KG1 (cell line): Measurements from ENCODE around the gene IL26.
"Not testable (repeated sequence)": the region's sequence is repeated elsewhere in the genome, so short reads cannot be mapped to it uniquely, and the experiment has no call there.

Source experiments
- DNase-seq: peaks from one replicate; lab custom pipeline; 2025; lab: John Stamatoyannopoulos, UW

Gene IL26

DNA sequence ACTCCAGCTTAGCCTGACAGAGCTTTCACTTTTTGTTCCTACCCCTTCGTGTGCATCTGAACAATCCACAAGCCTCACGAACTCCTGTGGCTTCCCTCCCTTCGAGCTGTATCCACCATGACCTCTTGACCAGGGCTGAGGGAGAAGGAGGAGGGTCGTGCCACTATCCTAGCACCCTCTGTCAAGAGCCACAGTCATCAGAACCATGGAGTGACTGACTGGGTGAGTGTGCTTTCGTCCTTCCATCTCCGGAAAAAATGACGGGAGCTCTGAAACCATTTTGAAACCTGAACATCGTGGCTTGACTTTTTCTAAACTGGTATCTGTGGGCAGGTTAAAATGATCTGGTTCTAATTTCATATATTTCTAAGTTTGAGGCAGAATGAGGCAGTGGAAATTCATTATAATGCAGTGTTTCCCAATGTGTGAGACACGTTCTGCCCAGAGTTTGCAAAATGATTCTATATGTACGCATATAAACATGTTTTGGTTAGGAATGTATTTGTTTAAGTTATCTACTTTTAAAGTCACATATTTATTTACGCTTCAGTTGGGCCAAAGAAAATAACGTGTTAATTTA lies 27.0 kb downstream of the IL26 start:
- no peak for DNase-seq

DNA sequence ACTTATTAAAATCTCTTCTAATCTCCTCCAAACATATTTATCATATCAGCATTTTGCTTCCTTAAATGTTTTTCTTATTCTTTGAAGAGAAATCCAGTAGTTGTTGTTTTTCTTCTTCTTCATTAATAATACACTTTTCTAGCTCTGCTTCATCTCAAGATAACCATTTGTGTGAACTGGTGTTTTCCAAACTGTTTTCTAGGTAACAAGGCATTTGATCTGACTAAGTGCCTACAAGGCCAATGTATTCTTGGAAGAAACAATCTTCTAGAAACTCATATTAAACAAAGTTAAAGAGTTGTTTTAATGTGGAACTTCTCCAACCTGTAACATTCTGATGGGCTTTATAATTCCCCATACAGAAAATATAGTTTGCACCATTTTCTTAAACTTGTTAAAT lies 35.3 kb downstream of the IL26 start:
- DNase-seq, result no peak

DNA sequence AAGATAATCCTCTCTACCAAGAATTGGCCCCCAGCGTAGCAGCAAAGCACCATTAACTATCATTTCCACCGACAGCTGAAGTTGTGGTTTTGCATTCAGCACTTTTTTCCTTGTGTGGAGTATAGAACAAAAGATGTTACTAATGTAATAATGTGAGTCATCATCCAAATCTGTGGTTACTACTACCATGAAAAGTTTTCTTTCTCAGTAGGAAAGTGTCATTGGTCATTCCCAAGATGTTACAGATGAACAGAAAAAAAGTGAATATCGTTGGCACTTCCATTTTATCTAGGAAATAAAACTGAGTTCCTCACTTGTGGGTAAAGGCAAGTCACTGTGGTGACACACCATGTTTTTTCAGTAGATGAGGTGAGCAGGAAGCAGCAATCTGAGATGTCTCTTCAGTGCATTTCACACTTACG lies 35.8 kb downstream of the IL26 start:
- DNase-seq, result no peak

DNA sequence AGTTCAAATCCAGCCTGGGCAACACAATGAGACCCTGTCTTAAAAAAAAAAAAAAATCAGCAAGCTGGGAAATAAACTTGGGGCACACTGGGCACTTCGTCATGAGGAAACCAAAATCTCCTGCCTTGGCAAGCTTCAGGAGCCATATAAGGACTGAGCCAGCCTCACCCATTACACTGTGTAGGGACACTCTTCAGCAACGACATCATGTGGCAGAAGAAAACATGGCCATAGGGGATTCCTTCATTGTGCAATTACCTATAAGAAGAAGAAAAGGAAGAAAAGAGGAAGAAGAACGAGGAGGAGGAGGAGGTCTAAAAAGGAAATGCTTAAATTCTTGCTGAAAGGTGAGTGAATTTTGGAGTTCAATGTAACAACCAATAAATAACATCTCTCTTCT lies 40.0 kb downstream of the IL26 start:
- DNase-seq, result no peak

DNA sequence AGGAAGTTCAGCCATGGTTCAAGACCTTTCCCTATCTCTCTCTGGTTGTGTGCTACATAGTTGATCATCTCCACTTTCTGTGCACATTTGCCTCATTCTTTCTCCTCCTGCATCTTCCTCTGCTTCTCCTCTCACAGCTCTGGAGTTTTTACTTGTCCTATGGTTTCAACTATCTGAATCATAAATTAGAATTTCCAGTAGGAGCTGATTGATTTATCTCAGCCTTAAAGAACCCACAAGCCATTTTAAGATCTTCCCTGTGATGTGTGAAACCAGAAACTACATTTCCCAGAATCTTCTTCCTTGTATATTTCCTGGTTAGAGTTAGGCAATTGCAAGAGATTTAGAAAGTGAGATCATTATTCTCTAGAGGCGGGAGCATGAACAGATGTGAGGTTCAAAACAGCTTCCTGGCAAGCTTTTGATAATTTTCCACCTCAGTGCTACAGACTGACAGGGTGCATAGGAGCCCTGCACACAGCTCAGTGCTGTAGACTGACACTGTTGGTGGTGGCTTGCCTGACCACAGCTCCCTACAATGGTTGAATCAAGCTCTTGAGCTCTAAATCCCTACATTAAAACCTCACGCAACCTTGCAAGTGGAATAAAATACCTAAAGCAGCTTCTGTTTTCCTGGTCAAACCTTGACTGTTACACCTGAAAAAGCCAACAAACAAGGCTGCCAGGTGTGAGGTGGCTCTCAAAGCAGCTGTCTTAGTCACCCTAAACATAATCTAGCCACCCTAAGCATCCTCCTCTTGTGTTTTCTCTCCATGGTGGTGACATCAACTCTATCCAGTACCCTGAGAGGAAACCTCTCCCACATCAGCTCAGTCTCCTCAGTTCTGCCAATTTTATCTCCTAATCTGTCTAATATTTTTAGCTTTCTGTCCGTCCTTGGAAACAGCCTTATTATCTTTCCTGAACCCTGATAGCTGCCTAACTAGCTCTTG lies 44.5 kb downstream of the IL26 start:
- DNase-seq, result no peak

DNA sequence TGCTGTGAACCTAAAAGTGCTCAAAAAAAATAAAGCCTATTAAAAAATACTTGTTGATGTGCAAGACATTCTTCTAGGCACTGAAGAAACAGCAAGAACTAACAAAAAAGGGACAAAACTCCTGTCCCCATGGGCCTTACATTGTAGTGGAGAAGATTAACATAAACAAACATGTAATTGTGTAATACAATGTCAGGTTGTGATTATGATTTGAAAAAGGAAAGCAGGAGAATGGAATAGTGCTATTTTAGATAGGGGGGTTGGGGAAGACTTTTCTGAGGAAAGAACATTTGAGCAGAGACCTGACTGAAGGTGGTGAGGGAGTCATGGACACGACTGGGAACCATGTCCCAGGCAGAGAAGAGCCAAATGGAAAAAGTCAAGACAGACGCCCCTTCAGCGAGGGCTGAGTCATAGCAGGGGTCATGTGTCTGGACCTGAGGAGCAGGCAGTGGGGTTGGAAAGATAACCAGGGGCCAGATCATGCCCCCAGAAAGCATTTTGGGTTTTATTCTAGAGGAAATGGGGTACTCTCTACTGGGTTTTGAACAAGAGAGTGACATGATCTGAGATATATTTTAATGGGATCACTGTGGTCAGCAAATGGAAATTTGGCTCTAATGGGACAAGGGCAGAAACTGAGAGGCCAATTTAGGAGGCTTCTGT lies 46.7 kb downstream of the IL26 start:
- no peak for DNase-seq

DNA sequence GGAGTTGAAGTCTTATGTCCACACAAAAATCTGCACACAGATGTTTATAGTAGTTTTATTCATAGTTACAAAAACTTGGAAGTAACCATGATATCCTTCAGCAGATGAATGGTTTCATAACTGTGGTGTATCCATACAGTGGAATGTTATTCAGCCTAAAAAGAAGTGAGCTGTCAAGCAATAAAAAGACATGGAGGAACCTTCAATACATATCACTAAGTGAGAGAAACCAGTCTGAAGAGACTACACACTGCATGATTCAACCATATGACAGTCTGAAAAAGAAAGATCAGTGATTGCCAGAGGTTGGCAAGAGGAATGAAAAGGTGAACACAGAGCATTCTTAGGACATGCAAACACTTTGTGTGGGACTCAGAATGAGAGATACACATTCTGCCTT lies 47.4 kb downstream of the IL26 start:
- DNase-seq, result no peak

DNA sequence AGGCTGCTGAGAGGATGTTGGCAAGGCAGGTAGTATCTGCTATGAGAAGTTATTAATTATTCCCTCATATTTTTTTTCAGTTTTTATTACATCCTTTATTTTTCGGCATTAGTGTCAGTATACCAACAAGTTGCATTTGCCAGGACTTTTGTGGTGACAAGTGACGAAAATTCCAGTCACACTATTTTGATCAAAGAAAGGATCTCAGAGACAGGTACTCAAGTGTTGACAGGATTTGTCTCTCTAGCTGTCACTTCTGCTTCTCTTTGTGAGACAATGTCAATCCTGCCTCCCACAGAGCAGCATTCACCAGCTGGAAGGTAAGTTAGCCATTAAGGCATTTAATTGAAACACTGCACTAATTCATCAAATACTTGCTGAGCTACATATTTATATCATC lies 48.0 kb downstream of the IL26 start:
- no peak for DNase-seq

DNA sequence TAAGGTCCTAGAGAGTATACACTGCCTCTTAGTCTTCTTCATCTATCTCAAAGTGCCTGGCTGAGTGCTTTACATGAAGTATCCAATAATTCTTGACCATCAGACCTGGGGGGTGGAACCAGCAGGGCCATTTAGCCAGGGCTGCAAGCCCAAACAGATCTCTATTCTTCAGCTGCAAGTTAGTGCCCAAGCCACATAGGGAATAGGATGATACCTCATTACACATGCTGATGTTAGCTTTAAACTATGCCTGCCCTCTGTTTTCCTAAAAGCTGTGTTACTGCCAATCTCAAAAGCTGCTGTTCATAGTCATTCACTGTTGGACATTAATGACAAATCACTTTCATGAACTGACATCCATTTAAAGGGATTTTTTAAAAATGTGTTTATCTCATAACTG lies 49.4 kb downstream of the IL26 start:
- DNase-seq, result no peak

DNA sequence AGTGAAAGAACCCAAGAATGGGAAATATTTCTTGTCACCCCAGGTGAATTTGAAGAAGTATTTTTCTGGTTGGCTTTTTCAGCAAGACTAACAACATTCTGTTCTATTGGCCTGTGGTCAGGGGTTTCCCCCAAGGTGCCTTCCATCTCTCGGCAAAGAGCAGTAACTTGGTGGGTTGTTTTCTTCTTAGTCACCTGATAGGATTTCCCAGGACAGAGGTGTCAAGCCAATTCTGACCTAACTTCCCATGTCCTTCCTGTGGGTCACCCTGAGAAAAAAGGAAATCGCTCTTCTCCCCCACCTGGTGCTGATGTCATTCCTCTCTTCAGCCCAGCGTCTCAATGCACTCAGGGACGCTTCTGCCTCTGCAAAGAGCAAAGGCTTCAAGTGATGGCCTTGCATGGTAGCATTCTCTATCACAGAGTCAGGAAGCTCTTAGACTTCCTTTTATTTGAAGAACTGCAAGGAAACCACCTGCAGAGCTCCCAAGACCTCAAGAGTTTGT lies 50.0 kb downstream of the IL26 start:
- DNase-seq, result no peak

DNA sequence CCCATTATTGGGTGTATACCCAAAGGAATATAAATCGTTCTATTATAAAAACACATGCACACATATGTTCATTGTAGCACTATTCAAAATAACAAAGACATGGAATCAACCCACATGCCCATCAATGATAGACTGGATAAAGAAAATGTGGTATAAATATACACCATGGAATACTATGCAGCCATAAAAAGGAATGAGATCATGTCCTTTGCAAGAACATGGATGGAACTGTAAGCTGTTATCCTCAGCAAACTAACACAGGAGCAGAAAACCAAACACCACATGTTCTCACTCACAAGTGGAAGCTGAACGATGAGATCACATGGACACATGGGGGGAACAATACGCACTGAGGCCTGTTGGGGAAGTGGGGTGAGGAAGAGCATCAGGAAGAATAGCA lies 50.8 kb downstream of the IL26 start:
- not testable (repeated sequence) for DNase-seq

DNA sequence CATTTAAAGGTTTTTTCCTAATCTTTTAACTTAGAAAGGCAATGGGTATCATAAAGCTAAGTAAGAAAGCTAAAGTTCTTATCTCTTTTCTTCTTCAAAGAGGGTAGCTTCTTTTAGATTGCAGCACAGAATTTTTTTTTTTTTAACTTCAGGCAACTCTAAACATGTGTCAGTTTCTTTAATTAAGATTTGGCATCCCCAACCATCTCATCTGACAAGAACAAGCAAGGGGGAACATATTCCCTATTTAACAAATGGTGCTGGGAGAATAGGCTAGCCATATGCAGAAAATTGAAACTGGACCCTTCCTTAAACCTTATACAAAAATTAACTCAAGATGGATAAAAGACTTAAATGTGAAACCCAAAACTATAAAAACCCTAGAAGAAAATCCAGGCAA lies 51.8 kb downstream of the IL26 start:
- DNase-seq, result no peak

DNA sequence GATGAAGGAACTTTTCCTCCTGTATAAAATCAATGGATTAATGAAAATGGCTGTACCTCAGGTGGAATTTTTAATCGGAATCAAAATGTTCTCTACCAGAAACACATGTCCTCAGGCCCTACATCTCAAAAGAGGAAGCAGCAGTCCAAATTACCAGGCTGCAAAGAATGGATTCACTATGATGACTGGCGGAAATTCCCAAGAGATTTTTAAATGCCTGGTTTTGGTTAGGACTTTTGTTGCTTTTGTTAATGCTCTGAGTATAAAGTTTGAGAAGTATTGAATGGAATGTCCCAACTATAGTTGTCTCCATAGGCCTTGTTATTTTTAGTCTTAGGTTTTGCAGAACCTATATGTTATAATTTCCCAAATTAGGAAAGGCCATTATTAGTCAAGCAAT lies 54.9 kb downstream of the IL26 start:
- DNase-seq, result no peak

DNA sequence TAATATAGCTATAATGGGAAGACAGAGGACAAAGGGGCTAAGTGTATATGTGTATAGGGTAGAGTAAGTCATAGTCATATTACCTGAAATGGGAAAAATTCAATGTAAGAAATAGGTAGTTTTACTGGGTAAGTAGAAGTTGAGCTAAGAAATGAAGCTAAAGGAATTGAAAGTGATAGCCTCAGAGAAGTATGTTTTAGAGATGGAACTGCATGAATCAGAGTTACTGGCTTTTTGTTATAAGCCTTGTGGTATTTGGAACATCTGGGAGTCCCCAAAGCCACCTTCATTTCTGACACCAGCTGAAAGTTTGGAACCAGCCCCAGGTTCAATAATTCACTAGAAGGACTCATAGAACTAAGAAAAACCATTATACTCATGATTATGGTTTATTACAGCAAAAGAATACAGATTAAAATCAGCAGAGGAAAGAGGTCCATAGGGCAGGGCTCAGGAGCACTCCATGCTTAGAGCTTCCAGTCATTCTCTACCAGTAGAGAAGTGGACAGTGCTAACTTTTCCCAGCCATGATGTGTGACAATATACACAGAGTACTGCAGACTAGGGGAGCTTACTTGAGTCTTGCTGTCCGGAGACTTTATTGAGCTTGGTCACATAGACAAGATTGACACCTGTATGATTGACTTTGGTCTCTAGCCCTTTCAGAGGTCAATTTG lies 56.3 kb downstream of the IL26 start:
- DNase-seq, result no peak

DNA sequence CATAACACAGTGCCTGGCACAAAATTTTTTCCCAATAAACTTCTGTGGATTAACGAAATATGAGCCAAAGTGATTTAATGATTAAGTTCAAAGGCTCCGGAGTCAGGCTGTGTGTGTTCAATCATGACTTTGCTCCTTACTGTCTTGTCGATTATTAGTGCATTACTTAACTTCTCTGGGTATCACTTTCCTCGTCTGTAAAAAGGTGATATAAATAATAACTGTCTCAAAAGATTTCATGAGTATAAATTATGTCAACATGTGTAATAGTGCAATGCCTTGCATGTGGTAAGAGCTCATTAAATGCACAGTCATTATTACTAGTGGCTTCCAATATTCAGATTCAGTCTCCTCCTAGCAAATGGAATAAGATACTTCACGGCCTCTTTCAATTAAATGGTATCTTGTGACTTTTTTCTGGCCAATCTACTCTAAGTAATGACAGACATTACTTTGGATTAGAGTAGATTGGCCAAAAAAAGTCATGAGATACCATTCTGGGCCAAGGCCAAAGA lies 59.2 kb downstream of the IL26 start:
- no peak for DNase-seq

DNA sequence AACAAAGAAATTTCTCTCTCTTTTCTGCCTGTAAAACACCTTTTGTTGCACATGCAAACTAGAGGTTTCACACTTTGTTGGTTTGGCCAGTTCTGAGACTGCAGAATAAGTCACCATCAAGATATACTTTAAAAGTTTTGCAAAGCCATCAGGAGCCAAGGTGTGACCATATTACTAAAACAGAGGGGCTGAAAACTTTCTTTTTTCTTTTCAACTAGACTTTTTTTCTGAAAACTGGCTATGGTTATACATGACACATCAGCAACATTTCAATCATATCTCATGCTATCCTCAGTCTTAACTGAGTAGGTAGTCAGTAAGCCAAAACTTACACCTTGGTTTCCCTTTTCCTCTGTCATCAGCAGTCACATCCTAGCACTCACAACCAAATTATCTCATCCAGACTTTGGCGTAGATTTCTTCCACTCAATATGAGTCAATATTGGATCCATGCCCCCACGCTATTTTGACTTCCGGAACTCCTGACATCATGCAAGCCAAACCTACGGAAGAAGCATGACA lies 62.0 kb downstream of the IL26 start:
- no peak for DNase-seq

DNA sequence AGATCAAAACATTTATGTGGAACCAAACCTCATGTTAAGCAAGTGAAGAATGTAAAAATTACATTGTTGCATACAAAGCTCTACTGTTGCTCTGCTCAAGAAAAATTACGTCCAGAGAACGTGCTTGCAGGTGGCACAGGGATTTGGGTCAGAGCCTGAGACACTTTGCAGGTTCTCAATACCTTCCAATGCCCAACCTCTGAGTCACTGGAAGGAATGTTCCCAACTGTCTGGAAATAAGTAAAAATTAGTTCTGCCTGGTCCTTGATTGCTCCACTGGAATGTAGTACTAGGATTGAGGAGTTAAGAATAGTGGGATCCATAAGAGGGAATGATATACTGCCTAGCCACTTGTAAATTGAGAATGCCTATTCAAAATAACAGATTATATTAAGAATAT lies 63.2 kb downstream of the IL26 start:
- no peak for DNase-seq

DNA sequence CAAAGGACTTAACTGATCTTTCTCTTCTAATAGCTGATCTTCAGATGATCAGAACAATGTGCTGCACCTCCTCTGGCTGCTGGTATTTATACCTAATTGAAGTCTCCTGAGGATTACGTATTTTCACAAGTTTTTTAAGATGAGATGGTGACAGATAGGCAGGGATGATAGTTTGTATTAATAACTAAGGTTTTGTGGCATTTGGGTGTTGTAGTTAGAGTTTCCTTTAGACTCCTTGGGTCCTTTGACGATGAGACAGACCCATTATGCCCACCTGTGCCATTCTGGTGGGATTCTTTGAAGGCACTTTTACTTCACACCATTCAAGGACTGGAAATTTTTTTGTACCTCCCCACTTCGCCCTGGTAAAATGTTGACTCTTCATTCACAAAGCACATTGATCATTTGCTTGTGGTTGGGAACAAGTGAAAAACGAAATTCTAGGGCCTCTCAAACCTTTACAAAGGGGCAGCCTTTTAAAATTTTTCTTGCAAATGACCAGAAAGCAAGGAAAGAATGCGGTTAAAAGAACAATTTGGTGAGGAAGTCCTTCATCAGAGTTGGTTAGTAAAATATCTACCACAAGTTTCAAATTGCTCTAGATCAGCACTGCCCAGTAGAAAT lies 65.8 kb downstream of the IL26 start, which contains the start of gene IFNG:
IFNG (minus strand) TSS at position 60 of the 624 bp plus-strand sequence. CDS start 125 bp downstream, outside the sequence.
- DNase-seq, result no peak

DNA sequence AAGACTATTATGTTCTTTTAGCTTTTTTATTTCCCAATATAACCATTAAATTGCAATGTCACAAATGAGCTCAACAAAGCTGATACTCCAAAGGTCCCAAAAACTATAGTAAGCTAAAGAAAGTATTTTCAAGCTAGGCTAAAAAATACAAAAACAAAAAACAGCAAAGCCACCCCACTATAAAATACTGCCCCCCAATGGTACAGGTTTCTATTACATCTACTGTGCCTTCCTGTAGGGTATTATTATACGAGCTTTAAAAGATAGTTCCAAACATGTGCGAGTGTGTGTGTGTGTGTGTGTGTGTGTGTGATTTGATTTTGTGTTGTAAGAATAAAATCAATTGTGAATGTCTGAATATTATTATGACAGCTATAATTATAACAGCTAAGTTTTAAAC lies 67.2 kb downstream of the IL26 start:
- DNase-seq, result peak; percentile 8

DNA sequence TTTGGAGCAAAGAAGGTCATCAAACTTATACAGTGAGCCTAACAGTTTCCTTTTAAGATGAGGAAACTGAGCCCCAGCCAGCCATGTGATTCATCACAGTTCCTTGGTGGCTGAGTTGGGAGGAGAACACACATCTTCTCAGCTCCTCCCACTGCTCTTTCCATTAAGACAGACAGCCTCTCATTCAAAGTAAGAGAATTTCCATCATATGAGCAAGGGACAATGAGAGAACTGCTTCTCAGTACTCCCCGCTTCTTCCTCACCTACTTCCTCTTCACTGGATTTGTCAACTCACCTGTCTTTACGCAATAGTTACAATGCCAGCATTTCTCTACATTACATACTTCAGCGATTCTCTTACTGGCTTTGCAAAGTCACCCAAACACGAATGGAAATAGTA lies 68.2 kb downstream of the IL26 start:
- no peak for DNase-seq

DNA sequence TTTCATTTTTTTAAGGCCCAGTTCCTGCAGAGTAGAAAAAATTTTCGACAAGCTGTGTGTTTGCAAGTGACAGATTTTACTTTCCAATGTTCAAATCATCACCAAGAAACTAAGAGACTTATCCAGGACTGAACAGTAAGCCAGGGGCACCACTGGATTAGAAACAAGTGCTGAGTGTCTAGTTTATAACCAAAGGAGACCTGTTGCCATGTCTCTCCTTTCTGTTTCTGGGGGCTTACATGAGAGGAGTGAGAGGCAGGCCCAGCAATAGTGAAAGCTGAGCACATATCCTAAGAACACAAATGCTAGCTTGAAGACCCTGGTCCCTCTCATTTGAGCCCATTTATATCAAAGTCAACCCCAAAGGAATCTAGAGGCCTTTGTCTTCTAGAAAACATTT lies 69.0 kb downstream of the IL26 start:
- no peak for DNase-seq
